Measurements from ENCODE around the gene LPIN1. TPM values are rescaled to one million over a fixed set of nuclear protein-coding genes. Genes with fewer than 3 reads are reported as not detected.

The LPIN1 gene
- total and polyA plus RNA-seq, 2 of the 13 experiments (the other 11 are each of a cell fraction or from before 2014, with no cell fraction given) = 9.7 to 19.4 TPM

DNA sequence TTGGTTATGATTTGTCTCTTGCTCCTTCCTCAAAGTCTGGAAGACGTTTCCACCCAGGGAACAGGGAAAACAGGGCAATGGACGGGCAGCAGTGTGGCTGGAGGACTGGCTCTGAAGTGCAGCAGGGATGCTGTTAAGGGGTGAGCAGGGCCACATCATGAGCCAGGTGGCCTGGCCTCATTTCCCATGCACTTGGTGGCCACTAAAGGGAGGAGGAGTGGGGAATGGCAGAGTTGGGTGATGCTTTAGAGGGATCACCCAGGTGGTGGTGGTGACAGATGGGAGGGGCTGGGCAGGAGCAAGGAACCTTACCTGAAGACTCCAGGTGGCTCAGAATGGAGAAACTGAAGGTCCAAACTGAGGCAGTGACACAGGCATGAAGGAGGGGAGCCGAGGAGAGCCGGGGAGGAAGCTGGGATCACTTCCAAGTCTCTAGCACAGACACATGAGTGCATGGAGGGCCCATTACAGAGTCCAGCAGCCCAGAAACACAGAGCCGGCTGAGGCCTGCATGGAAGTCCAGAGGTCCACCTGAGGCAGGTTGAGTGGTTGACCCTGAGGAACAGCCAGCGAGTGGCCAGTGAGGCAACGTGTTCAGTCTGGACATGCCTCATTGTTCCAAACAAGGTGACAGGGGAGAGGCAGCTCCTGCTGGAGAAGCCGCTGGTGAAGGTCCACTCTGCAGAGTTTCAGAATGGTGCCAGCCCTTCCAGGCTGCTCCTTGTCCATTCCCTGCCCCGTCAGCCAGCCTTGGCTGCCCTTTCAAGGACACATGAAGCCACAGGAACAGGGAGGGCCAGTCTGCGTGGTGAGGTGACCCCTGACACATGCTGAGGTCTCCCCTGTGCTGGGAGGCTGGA, 91.7 kb downstream of the LPIN1 start (continued):
- TF ChIP-seq, protein P1, sequence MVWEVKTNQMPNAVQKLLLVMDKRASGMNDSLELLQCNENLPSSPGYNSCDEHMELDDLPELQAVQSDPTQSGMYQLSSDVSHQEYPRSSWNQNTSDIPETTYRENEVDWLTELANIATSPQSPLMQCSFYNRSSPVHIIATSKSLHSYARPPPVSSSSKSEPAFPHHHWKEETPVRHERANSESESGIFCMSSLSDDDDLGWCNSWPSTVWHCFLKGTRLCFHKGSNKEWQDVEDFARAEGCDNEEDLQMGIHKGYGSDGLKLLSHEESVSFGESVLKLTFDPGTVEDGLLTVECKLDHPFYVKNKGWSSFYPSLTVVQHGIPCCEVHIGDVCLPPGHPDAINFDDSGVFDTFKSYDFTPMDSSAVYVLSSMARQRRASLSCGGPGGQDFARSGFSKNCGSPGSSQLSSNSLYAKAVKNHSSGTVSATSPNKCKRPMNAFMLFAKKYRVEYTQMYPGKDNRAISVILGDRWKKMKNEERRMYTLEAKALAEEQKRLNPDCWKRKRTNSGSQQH (CRISPR knock-in tag; IDR thresholded peaks at IDR 0.05; ENCODE audit: low read depth) = no peak
- no peak for TF ChIP-seq ZNF10 (CRISPR knock-in tag; IDR thresholded peaks at IDR 0.05; ENCODE audit: borderline replicate concordance, low read depth)
- no peak for TF ChIP-seq ZNF616 (CRISPR knock-in tag; IDR thresholded peaks at IDR 0.05; ENCODE audit: low read depth)
- no peak for TF ChIP-seq HCFC1 (IDR thresholded peaks at IDR 0.05; ENCODE audit: low read depth, low read length)
- TF ChIP-seq TSC22D2 (CRISPR knock-in tag; IDR thresholded peaks at IDR 0.05; ENCODE audit: borderline replicate concordance) = no peak
- TF ChIP-seq ZNF652 (CRISPR knock-in tag; IDR thresholded peaks at IDR 0.05; ENCODE audit: borderline replicate concordance, low read depth) = no peak
- TF ChIP-seq FOSL2 (CRISPR knock-in tag; IDR thresholded peaks at IDR 0.05) = peak; percentile 20; the same call in 1 of the 2 replicates
- no peak for TF ChIP-seq RARA (CRISPR knock-in tag; IDR thresholded peaks at IDR 0.05)
- TF ChIP-seq TBL1XR1 (IDR thresholded peaks at IDR 0.05; ENCODE audit: borderline replicate concordance, low read length, partially characterized antibody) = no peak
- TF ChIP-seq NFIB (CRISPR knock-in tag; IDR thresholded peaks at IDR 0.05; ENCODE audit: borderline replicate concordance) = no peak
- peak; percentile 43; the same call in 1 of the 2 replicates for TF ChIP-seq ZBTB38 (CRISPR knock-in tag; IDR thresholded peaks at IDR 0.05)
- TF ChIP-seq, protein P2, sequence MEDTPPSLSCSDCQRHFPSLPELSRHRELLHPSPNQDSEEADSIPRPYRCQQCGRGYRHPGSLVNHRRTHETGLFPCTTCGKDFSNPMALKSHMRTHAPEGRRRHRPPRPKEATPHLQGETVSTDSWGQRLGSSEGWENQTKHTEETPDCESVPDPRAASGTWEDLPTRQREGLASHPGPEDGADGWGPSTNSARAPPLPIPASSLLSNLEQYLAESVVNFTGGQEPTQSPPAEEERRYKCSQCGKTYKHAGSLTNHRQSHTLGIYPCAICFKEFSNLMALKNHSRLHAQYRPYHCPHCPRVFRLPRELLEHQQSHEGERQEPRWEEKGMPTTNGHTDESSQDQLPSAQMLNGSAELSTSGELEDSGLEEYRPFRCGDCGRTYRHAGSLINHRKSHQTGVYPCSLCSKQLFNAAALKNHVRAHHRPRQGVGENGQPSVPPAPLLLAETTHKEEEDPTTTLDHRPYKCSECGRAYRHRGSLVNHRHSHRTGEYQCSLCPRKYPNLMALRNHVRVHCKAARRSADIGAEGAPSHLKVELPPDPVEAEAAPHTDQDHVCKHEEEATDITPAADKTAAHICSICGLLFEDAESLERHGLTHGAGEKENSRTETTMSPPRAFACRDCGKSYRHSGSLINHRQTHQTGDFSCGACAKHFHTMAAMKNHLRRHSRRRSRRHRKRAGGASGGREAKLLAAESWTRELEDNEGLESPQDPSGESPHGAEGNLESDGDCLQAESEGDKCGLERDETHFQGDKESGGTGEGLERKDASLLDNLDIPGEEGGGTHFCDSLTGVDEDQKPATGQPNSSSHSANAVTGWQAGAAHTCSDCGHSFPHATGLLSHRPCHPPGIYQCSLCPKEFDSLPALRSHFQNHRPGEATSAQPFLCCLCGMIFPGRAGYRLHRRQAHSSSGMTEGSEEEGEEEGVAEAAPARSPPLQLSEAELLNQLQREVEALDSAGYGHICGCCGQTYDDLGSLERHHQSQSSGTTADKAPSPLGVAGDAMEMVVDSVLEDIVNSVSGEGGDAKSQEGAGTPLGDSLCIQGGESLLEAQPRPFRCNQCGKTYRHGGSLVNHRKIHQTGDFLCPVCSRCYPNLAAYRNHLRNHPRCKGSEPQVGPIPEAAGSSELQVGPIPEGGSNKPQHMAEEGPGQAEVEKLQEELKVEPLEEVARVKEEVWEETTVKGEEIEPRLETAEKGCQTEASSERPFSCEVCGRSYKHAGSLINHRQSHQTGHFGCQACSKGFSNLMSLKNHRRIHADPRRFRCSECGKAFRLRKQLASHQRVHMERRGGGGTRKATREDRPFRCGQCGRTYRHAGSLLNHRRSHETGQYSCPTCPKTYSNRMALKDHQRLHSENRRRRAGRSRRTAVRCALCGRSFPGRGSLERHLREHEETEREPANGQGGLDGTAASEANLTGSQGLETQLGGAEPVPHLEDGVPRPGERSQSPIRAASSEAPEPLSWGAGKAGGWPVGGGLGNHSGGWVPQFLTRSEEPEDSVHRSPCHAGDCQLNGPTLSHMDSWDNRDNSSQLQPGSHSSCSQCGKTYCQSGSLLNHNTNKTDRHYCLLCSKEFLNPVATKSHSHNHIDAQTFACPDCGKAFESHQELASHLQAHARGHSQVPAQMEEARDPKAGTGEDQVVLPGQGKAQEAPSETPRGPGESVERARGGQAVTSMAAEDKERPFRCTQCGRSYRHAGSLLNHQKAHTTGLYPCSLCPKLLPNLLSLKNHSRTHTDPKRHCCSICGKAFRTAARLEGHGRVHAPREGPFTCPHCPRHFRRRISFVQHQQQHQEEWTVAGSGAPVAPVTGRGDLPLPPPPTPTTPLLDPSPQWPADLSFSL (CRISPR knock-in tag; IDR thresholded peaks at IDR 0.05) = no peak
- TF ChIP-seq, protein P3, sequence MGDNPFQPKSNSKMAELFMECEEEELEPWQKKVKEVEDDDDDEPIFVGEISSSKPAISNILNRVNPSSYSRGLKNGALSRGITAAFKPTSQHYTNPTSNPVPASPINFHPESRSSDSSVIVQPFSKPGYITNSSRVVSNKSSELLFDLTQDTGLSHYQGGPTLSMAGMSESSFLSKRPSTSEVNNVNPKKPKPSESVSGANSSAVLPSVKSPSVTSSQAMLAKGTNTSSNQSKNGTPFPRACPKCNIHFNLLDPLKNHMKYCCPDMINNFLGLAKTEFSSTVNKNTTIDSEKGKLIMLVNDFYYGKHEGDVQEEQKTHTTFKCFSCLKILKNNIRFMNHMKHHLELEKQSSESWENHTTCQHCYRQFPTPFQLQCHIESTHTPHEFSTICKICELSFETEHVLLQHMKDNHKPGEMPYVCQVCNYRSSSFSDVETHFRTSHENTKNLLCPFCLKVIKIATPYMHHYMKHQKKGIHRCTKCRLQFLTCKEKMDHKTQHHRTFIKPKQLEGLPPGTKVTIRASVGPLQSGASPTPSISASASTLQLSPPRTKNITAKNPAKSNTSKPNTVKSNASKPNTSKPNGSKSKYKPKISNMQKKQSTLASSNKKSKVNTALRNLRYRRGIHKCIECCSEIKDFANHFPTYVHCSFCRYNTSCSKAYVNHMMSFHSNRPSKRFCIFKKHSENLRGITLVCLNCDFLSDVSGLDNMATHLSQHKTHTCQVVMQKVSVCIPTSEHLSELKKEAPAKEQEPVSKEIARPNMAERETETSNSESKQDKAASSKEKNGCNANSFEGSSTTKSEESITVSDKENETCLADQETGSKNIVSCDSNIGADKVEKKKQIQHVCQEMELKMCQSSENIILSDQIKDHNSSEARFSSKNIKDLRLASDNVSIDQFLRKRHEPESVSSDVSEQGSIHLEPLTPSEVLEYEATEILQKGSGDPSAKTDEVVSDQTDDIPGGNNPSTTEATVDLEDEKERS (CRISPR knock-in tag; IDR thresholded peaks at IDR 0.05) = no peak
- TF ChIP-seq KDM6A (CRISPR knock-in tag; IDR thresholded peaks at IDR 0.05; ENCODE audit: low read depth) = no peak
- TF ChIP-seq ZBTB7B (CRISPR knock-in tag; IDR thresholded peaks at IDR 0.05) = no peak
- no peak for TF ChIP-seq ZNF775 (CRISPR knock-in tag; IDR thresholded peaks at IDR 0.05; ENCODE audit: borderline replicate concordance)
- TF ChIP-seq, protein P4, sequence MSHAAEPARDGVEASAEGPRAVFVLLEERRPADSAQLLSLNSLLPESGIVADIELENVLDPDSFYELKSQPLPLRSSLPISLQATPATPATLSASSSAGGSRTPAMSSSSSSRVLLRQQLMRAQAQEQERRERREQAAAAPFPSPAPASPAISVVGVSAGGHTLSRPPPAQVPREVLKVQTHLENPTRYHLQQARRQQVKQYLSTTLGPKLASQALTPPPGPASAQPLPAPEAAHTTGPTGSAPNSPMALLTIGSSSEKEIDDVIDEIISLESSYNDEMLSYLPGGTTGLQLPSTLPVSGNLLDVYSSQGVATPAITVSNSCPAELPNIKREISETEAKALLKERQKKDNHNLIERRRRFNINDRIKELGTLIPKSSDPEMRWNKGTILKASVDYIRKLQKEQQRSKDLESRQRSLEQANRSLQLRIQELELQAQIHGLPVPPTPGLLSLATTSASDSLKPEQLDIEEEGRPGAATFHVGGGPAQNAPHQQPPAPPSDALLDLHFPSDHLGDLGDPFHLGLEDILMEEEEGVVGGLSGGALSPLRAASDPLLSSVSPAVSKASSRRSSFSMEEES (CRISPR knock-in tag; IDR thresholded peaks at IDR 0.05) = no peak
